Measurements from ENCODE around the gene CYS1.

The CYS1 gene

DNA sequence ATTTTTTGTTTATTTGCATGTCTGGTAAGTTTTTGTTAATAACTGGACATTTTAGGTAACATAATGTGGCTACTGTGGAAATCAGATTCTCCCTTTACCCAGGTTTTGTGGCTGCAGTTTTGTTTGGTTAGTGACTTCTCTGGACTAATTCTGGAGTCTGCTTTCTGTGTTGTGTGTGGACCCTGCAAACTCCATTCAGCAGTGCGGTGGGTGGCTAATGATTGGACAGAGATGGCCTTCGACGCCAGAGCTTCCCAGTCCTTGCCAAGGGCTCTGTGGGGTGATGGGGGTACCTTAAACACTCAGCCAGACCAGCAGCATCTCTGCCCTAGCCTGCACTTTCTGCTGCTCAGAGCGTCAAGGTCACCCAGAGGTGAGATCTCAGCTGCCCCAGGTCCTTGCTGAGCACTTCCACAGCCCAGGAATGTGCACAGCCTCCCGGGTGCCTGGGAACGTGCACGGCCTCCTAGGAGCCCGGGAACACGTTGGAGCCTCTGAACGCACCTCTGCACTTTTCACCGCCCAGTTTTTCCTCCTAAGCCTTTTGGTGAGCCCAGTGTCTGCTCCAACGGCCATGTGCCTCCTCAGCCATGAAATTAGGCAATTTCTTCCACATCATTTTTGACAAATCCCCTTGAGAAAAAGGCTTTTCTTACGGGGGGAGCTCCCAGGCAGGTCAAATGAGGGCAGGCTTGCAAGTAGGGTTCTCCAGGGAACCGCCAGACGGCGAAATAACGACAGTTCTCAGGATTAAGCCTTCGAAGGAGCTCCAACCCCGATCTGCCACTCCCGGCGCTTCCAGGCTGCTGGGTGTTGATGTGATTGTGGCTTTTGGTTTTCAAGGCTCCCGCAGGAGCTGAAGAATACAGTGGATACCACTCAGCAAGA lies 72.0 kb downstream of the CYS1 start:
- TF ChIP-seq, protein P1, sequence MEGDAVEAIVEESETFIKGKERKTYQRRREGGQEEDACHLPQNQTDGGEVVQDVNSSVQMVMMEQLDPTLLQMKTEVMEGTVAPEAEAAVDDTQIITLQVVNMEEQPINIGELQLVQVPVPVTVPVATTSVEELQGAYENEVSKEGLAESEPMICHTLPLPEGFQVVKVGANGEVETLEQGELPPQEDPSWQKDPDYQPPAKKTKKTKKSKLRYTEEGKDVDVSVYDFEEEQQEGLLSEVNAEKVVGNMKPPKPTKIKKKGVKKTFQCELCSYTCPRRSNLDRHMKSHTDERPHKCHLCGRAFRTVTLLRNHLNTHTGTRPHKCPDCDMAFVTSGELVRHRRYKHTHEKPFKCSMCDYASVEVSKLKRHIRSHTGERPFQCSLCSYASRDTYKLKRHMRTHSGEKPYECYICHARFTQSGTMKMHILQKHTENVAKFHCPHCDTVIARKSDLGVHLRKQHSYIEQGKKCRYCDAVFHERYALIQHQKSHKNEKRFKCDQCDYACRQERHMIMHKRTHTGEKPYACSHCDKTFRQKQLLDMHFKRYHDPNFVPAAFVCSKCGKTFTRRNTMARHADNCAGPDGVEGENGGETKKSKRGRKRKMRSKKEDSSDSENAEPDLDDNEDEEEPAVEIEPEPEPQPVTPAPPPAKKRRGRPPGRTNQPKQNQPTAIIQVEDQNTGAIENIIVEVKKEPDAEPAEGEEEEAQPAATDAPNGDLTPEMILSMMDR (IDR thresholded peaks at IDR 0.05; ENCODE audit: low read depth, low read length) = no peak
- no peak for DNase-seq (ENCODE audit: extremely low read depth, low read depth)

DNA sequence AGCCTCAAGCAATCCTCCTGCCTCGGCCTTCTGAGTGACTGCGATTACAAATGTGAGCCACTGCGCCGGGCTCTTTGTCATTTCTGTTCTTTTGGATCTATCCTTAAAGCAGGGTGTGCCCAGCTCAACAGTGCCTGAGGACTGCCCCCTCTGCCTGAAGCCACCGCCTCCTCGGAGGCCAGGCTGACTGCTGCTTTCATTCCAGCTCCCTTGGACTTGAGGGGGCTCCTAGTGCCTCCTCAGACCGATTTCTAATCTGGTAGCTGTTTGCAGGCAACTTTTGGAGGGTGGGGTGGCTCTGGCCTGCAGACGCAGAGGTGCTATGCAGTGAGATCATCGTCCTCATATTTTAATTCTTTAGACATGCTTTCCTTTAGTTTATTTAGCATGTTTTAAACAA lies 72.8 kb downstream of the CYS1 start:
- no peak for DNase-seq (ENCODE audit: extremely low read depth, low read depth)
- TF ChIP-seq, protein P1 (IDR thresholded peaks at IDR 0.05; ENCODE audit: low read depth, low read length) = no peak
